HepG2 (cell line): ENCODE measurements around the gene KCTD13. TPM values are rescaled to one million over a fixed set of nuclear protein-coding genes. Genes with fewer than 3 reads are reported as not detected.

ENCODE experiments used
- ARNT2 ChIP-seq: sonication (generic); formaldehyde crosslinking; IDR thresholded peaks from 2 replicates; pipeline ENCODE4 v1.8.0; 2022; ENCODE audit warnings: mild to moderate bottlenecking, low read depth, missing genetic modification reagents, moderate library complexity
- GTF3A ChIP-seq: sonication (generic); formaldehyde crosslinking; conservative IDR thresholded peaks from 2 replicates; pipeline ENCODE4 v1.4.0; 2020; ENCODE audit warnings: mild to moderate bottlenecking, missing genetic modification reagents
- KLF9 ChIP-seq: IDR thresholded peaks from 2 replicates; pipeline ENCODE4 v1.6.1; 2016; ENCODE audit warnings: low read depth
- MYC ChIP-seq: sonication (generic); formaldehyde crosslinking; IDR thresholded peaks from 2 replicates; pipeline ENCODE4 v1.9.0; 2021; ENCODE audit warnings: missing genetic modification reagents, borderline replicate concordance
- RFX5 ChIP-seq: IDR thresholded peaks from 2 replicates; pipeline ENCODE4 v1.6.1; 2011; ENCODE audit warnings: low read depth, low read length, improper control_type of control experiment
- SAFB2 ChIP-seq: sonication (generic); formaldehyde crosslinking; IDR thresholded peaks from 2 replicates; pipeline ENCODE4 v1.5.1; 2020; ENCODE audit warnings: missing genetic modification reagents, low read depth, mild to moderate bottlenecking, borderline replicate concordance
- SIN3A ChIP-seq: IDR thresholded peaks from 2 replicates; pipeline ENCODE4 v1.6.1; 2011; ENCODE audit warnings: low read depth, mild to moderate bottlenecking, control low read depth, low read length, borderline replicate concordance
- SIX4 ChIP-seq: sonication (generic); formaldehyde crosslinking; IDR thresholded peaks from 2 replicates; pipeline ENCODE4 v1.4.0; 2020; ENCODE audit warnings: missing genetic modification reagents
- SNAI1 ChIP-seq: sonication (generic); formaldehyde crosslinking; IDR thresholded peaks from 2 replicates; pipeline ENCODE4 v1.5.0; 2020; ENCODE audit warnings: mild to moderate bottlenecking, missing genetic modification reagents, borderline replicate concordance
- ZNF12 ChIP-seq: sonication (generic); formaldehyde crosslinking; IDR thresholded peaks from 2 replicates; pipeline ENCODE4 v1.5.0; 2020; ENCODE audit warnings: missing genetic modification reagents
- ZNF138 ChIP-seq: sonication (generic); formaldehyde crosslinking; IDR thresholded peaks from 2 replicates; pipeline ENCODE4 v1.5.0; 2020; ENCODE audit warnings: mild to moderate bottlenecking, low read depth, missing genetic modification reagents
- ZNF354B ChIP-seq: sonication (generic); formaldehyde crosslinking; IDR thresholded peaks from 2 replicates; pipeline ENCODE4 v1.8.0; 2022; ENCODE audit warnings: mild to moderate bottlenecking, missing genetic modification reagents
- ZNF446 ChIP-seq: sonication (generic); formaldehyde crosslinking; IDR thresholded peaks from 2 replicates; pipeline ENCODE4 v1.5.0; 2020; ENCODE audit warnings: mild to moderate bottlenecking, missing genetic modification reagents
- ZNF563 ChIP-seq: sonication (generic); formaldehyde crosslinking; IDR thresholded peaks from 2 replicates; pipeline ENCODE4 v1.8.0; 2022; ENCODE audit warnings: mild to moderate bottlenecking, moderate library complexity, missing genetic modification reagents
- ZNF768 ChIP-seq: sonication (generic); formaldehyde crosslinking; IDR thresholded peaks from 2 replicates; pipeline ENCODE4 v1.4.0; 2020; ENCODE audit warnings: missing genetic modification reagents
- polyA plus RNA-seq, 8 experiments: library from polyadenylated mRNA; depleted of rRNA in 3 of 8; stranded (reverse) in 7 of 8; unstranded in 1 of 8; fragments of >200 nt; fragmentation: Illumina TruSeq in 4 of 8; extraction: Trizol in 4 of 8; gene quantifications; 2 replicates each; pipeline versions ENCODE4 v1.2.1 to v1.2.3, GENCODE V29; 2011 to 2016; ENCODE audit warnings: low read depth in 4 of 8, missing spikeins in 1 of 8, mixed read lengths in 1 of 8; ENCODE audit not compliant: insufficient read depth in 1 of 8
- total RNA-seq, 5 experiments: library from RNA; depleted of rRNA; stranded (reverse); fragments of >200 nt; fragmentation: Illumina TruSeq; extraction: Trizol; gene quantifications; 2 replicates each; pipeline ENCODE4 v1.2.3, GENCODE V29; 2016; ENCODE audit warnings: low read depth in 1 of 5
- TF ChIP-seq, protein P1 (sequence below): sonication (generic); formaldehyde crosslinking; IDR thresholded peaks from 2 replicates; pipeline ENCODE4 v1.8.1; 2022; ENCODE audit warnings: low read depth, mild to moderate bottlenecking, missing genetic modification reagents
- TF ChIP-seq, protein P2 (sequence below): IDR thresholded peaks from 2 replicates; pipeline ENCODE4 v1.6.1; 2016; ENCODE audit warnings: low read depth, borderline replicate concordance
- TF ChIP-seq, protein P3 (sequence below): sonication (generic); formaldehyde crosslinking; IDR thresholded peaks from 2 replicates; pipeline ENCODE4 v1.4.0; 2020; ENCODE audit warnings: missing genetic modification reagents
- TF ChIP-seq, protein P4 (sequence below): sonication (generic); formaldehyde crosslinking; IDR thresholded peaks from 2 replicates; pipeline ENCODE4 v1.4.0; 2020; ENCODE audit warnings: mild to moderate bottlenecking, missing genetic modification reagents, borderline replicate concordance
- TF ChIP-seq, protein P5 (sequence below): sonication (generic); formaldehyde crosslinking; IDR thresholded peaks from 2 replicates; pipeline ENCODE4 v1.5.0; 2020; ENCODE audit warnings: missing genetic modification reagents

Gene KCTD13
- total and polyA plus RNA-seq, 2 of the 13 experiments (the other 11 are each of a cell fraction or from before 2014, with no cell fraction given): 6.3 to 14.7 TPM

DNA sequence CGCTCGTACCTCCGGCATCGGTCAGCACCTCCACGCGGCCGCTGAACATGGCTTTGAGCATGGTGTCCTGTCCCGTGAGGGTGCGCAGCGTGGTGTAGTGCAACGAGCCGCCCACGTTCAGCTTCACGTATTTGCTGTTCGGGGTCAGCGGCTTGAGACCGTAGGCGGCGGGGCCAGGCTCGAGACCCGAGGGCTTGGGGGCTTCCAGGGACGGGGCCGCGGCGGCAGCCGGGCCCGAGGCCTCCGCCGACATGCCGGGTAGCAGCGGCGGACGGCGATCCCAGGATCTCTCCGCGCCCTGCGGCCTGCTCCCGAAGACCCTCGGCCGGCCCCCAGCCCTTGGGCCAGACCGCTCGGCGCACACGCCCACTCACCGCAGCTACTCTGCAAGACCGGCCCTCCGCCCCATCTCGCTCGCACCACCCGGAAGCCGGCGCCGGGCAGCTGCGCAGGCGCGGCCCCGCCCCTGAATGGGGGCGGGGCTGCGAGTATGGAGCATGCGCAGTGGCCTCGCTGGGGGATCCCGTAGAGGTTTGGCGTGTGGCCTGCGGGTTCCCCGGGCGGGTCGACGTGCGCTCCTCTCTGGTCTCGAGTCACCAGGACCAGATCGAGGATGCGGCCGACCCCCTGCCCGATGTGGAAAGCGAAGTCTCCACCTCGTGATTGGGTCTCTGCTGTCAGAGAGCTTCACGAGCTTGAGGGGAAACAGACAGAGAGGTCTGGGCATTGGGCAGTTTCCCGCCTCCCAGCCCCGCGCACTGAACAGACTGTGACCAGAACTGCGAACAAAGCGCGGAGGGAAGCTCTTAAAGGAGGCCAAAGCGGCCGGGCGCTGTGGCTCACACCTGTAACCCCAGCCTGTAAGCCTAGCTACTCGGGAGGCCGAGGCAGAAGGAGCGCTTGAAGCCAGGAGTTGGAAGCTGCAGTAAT is at the start of gene KCTD13 (continued):
- TF ChIP-seq, protein P1, sequence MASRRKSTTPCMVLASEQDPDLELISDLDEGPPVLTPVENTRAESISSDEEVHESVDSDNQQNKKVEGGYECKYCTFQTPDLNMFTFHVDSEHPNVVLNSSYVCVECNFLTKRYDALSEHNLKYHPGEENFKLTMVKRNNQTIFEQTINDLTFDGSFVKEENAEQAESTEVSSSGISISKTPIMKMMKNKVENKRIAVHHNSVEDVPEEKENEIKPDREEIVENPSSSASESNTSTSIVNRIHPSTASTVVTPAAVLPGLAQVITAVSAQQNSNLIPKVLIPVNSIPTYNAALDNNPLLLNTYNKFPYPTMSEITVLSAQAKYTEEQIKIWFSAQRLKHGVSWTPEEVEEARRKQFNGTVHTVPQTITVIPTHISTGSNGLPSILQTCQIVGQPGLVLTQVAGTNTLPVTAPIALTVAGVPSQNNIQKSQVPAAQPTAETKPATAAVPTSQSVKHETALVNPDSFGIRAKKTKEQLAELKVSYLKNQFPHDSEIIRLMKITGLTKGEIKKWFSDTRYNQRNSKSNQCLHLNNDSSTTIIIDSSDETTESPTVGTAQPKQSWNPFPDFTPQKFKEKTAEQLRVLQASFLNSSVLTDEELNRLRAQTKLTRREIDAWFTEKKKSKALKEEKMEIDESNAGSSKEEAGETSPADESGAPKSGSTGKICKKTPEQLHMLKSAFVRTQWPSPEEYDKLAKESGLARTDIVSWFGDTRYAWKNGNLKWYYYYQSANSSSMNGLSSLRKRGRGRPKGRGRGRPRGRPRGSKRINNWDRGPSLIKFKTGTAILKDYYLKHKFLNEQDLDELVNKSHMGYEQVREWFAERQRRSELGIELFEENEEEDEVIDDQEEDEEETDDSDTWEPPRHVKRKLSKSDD (CRISPR knock-in tag): 0 out of 2 replicates have a peak, but pooled peaks have one; percentile 43
- TF ChIP-seq ZNF563 (CRISPR knock-in tag) (peak; percentile 83; the same call in 1 of the 2 replicates), ZNF768 (peak; percentile 82), ZNF12 (CRISPR knock-in tag) (peak; percentile 7; the same call in 1 of the 2 replicates), GTF3A (no peak), ZNF354B (CRISPR knock-in tag) (0 out of 2 replicates have a peak, but pooled peaks have one; percentile 54), SIX4 (peak; percentile 23; the same call in 1 of the 2 replicates), KLF9 (CRISPR knock-in tag) (peak; percentile 98), RFX5 (no peak), SAFB2 (peak; percentile 88), ZNF138 (peak; percentile 98), SNAI1 (CRISPR knock-in tag) (peak; percentile 66; the same call in 1 of the 2 replicates), ARNT2 (CRISPR knock-in tag) (peak; percentile 94), MYC (peak; percentile 77), ZNF446 (no peak; the same call in 1 of the 2 replicates), SIN3A (peak; percentile 91; the same call in 1 of the 2 replicates)
- TF ChIP-seq, protein P2, sequence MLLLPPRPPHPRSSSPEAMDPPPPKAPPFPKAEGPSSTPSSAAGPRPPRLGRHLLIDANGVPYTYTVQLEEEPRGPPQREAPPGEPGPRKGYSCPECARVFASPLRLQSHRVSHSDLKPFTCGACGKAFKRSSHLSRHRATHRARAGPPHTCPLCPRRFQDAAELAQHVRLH (CRISPR knock-in tag): peak; percentile 78; the same call in 1 of the 2 replicates
- TF ChIP-seq, protein P3, sequence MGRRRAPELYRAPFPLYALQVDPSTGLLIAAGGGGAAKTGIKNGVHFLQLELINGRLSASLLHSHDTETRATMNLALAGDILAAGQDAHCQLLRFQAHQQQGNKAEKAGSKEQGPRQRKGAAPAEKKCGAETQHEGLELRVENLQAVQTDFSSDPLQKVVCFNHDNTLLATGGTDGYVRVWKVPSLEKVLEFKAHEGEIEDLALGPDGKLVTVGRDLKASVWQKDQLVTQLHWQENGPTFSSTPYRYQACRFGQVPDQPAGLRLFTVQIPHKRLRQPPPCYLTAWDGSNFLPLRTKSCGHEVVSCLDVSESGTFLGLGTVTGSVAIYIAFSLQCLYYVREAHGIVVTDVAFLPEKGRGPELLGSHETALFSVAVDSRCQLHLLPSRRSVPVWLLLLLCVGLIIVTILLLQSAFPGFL (CRISPR knock-in tag): peak; percentile 64; the same call in 1 of the 2 replicates
- TF ChIP-seq, protein P4, sequence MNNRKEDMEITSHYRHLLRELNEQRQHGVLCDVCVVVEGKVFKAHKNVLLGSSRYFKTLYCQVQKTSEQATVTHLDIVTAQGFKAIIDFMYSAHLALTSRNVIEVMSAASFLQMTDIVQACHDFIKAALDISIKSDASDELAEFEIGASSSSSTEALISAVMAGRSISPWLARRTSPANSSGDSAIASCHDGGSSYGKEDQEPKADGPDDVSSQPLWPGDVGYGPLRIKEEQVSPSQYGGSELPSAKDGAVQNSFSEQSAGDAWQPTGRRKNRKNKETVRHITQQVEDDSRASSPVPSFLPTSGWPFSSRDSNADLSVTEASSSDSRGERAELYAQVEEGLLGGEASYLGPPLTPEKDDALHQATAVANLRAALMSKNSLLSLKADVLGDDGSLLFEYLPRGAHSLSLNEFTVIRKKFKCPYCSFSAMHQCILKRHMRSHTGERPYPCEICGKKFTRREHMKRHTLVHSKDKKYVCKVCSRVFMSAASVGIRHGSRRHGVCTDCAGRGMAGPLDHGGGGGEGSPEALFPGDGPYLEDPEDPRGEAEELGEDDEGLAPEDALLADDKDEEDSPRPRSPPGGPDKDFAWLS (CRISPR knock-in tag): peak; percentile 84
- TF ChIP-seq, protein P5, sequence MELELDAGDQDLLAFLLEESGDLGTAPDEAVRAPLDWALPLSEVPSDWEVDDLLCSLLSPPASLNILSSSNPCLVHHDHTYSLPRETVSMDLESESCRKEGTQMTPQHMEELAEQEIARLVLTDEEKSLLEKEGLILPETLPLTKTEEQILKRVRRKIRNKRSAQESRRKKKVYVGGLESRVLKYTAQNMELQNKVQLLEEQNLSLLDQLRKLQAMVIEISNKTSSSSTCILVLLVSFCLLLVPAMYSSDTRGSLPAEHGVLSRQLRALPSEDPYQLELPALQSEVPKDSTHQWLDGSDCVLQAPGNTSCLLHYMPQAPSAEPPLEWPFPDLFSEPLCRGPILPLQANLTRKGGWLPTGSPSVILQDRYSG (CRISPR knock-in tag): peak; percentile 64; the same call in 1 of the 2 replicates
